ENCODE measurements around the gene MYRIP. TPM values are rescaled to one million over a fixed set of nuclear protein-coding genes. Genes with fewer than 3 reads are reported as not detected.
"Not testable (repeated sequence)": the region's sequence is repeated elsewhere in the genome, so short reads cannot be mapped to it uniquely, and the experiment has no call there.

Gene MYRIP
- total RNA-seq, 3 donors from 2014 or later = 2.3 to 4.8 (median 2.6) TPM

DNA sequence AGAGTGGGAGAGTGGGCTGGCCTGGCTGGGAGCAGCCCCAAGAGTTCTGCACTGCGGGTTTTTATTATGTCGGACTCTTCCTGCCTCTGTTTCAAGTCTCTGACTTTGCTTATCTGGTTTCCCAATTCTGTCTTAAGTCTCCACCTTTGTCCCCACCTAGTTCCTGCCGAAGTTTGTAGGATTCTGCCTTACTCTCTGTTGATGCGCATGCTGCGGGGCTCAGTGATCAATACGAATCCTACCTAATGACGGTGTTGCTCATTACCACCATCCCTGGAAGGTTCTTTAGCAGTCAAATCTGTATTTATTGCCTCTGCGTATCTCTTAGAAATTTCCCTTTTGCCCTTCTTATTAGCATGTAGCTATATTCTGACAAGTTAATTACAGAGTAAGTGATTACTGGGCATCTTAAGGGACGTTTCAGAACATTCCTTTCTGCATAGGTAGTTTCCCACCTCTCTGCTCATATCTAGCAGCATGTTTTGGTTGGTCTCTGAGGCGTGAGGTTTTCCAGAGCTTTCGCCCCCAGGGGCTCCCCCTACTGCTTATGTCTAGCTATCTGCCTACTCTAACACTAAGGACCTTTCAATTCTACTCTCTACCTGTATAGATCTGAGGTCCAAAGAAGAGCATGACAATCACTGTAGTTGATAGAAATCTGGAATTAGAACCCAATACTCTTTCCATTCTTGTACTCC, 264.1 kb downstream of the MYRIP start:
- Histone ChIP-seq H3K9me3 (no peaks in the 10 kb centered on the region), H3K4me1 (no peaks in the 10 kb centered on the region), H3K27ac (no peak overlapping the region), H3K4me3 (no peak overlapping the region), H3K27me3 (no peaks in the 10 kb centered on the region), H3K36me3 (no peaks in the 10 kb centered on the region)
- TF ChIP-seq POLR2A (IDR thresholded peaks at IDR 0.05) = no peak
- no peak for TF ChIP-seq POLR2AphosphoS5 (IDR thresholded peaks at IDR 0.05)
- TF ChIP-seq CTCF (IDR thresholded peaks at IDR 0.05) = no peak
- intact Hi-C loops (cut with DNase I; ENCODE audit: low total_unique reads) = no loop called here
- no peak for DNase-seq (ENCODE audit: low spot score in 2 of 2)

- H3K4me3 ChIP-seq; H3K27me3 ChIP-seq; DNase-seq (ENCODE audit: low spot score in 2 of 2); intact Hi-C loops (cut with DNase I; ENCODE audit: low total_unique reads); H3K9me3 ChIP-seq; H3K27ac ChIP-seq; H3K4me1 ChIP-seq; H3K36me3 ChIP-seq: not testable (repeated sequence)
Measured at GRCh38 chr3:40077139-40077538, 267.7 kb downstream of the MYRIP start.

DNA sequence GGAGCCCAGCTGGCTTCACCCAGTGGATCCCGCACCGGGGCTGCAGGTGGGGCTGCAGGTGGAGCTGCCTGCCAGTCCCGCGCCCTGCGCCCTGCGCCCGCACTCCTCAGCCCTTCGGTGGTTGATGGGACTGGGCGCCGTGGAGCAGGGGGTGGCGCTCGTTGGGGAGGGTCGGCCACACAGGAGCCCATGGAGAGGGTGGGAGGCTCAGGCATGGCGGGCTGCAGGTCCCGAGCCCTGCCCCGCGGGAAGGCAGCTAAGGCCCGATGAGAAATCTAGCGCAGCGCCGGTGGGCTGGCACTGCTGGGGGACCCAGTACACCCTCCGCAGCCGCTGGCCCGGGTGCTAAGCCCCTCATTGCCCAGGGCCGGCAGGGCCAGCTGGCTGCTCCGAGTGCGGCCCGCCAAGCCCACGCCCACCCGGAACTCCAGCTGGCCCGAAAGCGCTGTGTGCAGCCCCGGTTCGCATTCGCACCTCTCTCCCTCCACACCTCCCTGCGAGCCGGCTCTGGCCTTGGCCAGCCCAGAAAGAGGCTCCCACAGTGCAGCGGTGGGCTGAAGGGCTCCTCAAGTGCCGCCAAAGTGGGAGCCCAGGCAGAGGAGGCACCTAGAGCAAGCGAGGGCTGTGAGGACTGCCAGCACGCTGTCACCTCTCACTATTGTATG, 268.6 kb downstream of the MYRIP start:
- DNase-seq (ENCODE audit: low spot score in 2 of 2); H3K36me3 ChIP-seq; H3K4me3 ChIP-seq; H3K27ac ChIP-seq; H3K27me3 ChIP-seq; intact Hi-C loops (cut with DNase I; ENCODE audit: low total_unique reads); H3K4me1 ChIP-seq; H3K9me3 ChIP-seq: not testable (repeated sequence)

DNA sequence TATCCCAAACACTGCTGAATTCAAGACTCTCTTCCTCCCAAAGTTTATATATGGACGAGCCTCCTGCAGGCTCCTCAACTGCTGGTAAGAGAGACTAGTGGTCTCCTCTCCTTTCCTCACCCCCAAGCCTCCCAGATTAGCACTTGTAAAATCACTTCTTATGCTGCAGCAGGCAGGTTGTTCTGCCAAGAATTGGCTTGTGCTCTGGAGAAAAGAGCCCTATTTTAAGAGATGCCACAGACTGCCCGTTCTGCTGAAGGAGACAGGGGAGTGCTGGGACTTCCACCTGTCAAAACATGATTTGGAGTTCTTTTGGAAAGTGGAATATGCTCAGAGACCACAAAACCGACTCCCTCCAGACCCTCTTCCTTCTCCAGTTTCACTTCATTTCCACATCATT, 269.2 kb downstream of the MYRIP start:
- intact Hi-C loops (cut with DNase I; ENCODE audit: low total_unique reads) = no loop called here
- peaks cover 0 to 5% of the 10 kb centered on the region in 2 donors for H3K9me3 ChIP-seq
- H3K27ac ChIP-seq = no peak overlapping the region
- DNase-seq (ENCODE audit: low spot score in 2 of 2) = no peak
- no peaks in the 10 kb centered on the region for H3K27me3 ChIP-seq
- H3K36me3 ChIP-seq = no peaks in the 10 kb centered on the region
- H3K4me3 ChIP-seq = no peak overlapping the region
- TF ChIP-seq POLR2AphosphoS5 (IDR thresholded peaks at IDR 0.05) (no peak), POLR2A (IDR thresholded peaks at IDR 0.05) (no peak), CTCF (IDR thresholded peaks at IDR 0.05) (no peak)
- no peaks in the 10 kb centered on the region for H3K4me1 ChIP-seq

DNA sequence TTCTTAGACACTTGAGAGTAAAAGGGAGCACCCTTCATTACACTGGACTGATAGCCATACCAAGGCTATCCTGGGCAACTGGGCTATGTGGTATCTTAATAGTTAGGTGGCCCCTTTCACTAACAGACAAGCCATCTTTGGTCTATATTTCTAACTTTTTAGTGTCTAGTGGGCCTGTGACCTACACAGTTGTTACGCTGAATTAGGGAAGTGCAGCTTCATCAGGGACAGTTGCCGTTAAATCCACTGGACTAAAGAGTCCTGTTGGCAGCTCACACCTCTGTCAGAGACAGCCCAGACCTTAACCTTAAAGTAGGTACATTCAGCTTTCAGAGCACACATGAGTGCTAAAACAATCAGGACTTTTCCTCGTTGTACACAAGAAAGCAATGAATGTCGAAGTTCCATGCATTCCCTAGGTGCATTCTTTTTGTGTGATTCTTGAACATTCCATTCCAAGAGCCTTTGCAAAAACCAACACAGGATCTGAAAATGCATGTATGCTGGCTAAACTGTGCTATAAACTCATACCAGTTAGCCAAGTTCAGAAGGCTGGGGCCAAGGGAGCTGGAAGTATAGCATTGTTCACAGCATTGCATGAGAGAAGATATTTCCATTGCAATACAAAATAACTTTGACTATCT, 269.9 kb downstream of the MYRIP start:
- Histone ChIP-seq H3K27me3 (no peaks in the 10 kb centered on the region), H3K36me3 (no peaks in the 10 kb centered on the region), H3K27ac (no peak overlapping the region), H3K4me3 (no peak overlapping the region), H3K9me3 (peaks cover 0 to 5% of the 10 kb centered on the region in 2 donors), H3K4me1 (no peaks in the 10 kb centered on the region)
- DNase-seq (ENCODE audit: low spot score in 2 of 2) = no peak
- TF ChIP-seq POLR2A (IDR thresholded peaks at IDR 0.05) = no peak
- TF ChIP-seq CTCF (IDR thresholded peaks at IDR 0.05) = no peak
- TF ChIP-seq POLR2AphosphoS5 (IDR thresholded peaks at IDR 0.05) = no peak
- intact Hi-C loops (cut with DNase I; ENCODE audit: low total_unique reads) = no loop called here

GRCh38 chr3:40079847-40080240, 270.4 kb downstream of the MYRIP start:
- peaks cover 0 to 5% of the 10 kb centered on the region in 2 donors for H3K9me3 ChIP-seq
- H3K4me3 ChIP-seq = no peak overlapping the region
- H3K4me1 ChIP-seq = no peaks in the 10 kb centered on the region
- no peaks in the 10 kb centered on the region for H3K36me3 ChIP-seq
- intact Hi-C loops (cut with DNase I; ENCODE audit: low total_unique reads) = no loop called here
- DNase-seq (ENCODE audit: low spot score in 2 of 2) = no peak
- no peak overlapping the region for H3K27ac ChIP-seq
- H3K27me3 ChIP-seq = no peaks in the 10 kb centered on the region
- TF ChIP-seq CTCF (IDR thresholded peaks at IDR 0.05) (no peak), POLR2A (IDR thresholded peaks at IDR 0.05) (no peak), POLR2AphosphoS5 (IDR thresholded peaks at IDR 0.05) (no peak)
